ENCODE results near the gene PDZRN3. TPM values are rescaled to one million over a fixed set of nuclear protein-coding genes. Genes with fewer than 3 reads are reported as not detected.

Gene PDZRN3
- 10 to 100 TPM in 1 of 6 donors, 1 to 10 TPM in 5; 4.5 to 10.9 (median 7.4) TPM for total RNA-seq
- polyA plus RNA-seq: 1 to 10 TPM; 5.0 to 8.6 TPM

DNA sequence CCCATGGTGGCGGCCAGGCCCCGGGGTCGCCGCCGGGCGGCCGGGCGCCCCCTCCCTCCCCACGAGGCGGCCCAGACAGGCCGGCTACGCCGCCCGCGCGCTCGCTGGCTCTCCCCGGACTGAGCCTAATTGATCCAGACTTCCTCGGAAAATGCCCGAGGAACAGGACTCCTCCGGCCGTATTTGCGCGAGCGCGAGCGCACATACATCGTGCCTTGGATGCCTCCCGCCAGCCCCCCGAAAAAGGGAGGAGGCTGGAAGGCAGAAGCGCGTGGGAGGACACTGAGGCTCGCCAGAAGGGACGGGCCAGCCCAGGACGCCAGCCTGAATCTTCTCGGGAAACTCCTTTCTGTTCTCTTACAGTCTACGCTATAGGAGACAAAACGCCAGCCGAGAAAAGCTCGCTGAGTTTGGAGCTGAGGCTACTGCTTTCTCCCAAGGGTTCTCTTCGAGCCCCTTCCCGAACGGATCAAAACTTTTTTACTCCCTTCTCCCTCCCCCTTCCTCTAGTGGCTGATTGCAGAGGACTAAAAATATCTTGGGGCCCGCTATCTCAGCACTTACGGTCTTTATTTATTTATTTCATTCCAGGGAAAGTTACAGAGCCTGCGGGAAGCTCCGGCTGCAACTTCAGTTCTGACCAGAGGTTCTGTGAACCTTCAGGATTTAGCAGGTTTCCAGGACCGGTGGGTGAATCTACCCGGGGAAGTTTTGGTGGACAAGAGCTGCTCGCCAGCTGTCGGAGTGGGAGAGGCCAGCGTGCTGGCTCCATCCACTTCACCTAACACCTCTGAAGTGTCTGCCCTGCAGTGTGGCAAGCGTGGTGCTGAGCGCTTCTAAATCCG, at the start of gene PDZRN3:
Gene PDZRN3 (minus strand): TSS at position 121 of the 845 bp plus-strand sequence.
- DNase-seq (peak; percentile 57 to 85 (median 68)), ATAC-seq (peak; percentile 72 to 76 (median 73)), FAIRE-seq (no peak)
- Histone ChIP-seq H3K4me3 (peak within 1 kb of the TSS; percentile 35 to 59 (median 42)), H3K27me3 (no peaks in the 10 kb centered on the region), H3K9me3 (no peaks in the 10 kb centered on the region), H3K36me3 (no peaks in the 10 kb centered on the region), H3K4me1 (peaks cover 6 to 13% (median 10%) of the 10 kb centered on the region in 3 donors), H3K27ac (peak within 1 kb of the TSS in 3 of 4 donors; percentile 51 to 83 (median 82))
- TF ChIP-seq, protein P1, sequence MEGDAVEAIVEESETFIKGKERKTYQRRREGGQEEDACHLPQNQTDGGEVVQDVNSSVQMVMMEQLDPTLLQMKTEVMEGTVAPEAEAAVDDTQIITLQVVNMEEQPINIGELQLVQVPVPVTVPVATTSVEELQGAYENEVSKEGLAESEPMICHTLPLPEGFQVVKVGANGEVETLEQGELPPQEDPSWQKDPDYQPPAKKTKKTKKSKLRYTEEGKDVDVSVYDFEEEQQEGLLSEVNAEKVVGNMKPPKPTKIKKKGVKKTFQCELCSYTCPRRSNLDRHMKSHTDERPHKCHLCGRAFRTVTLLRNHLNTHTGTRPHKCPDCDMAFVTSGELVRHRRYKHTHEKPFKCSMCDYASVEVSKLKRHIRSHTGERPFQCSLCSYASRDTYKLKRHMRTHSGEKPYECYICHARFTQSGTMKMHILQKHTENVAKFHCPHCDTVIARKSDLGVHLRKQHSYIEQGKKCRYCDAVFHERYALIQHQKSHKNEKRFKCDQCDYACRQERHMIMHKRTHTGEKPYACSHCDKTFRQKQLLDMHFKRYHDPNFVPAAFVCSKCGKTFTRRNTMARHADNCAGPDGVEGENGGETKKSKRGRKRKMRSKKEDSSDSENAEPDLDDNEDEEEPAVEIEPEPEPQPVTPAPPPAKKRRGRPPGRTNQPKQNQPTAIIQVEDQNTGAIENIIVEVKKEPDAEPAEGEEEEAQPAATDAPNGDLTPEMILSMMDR (IDR thresholded peaks at IDR 0.05): no peak
- 1 to 2% methylated on average over 50 to 55 of the region's 55 CpGs for WGBS, 2 donors
- intact Hi-C loops (cut with DNase I): no loop called here

- intact Hi-C loops (cut with DNase I): no loop called here
- H3K36me3 ChIP-seq: no peaks in the 10 kb centered on the region
- WGBS, 2 donors: 75 to 81% methylated on average over 5 of the region's 5 CpGs
- DNase-seq (no peak), FAIRE-seq (no peak), ATAC-seq (no peak)
- H3K9me3 ChIP-seq: no peaks in the 10 kb centered on the region
- H3K27ac ChIP-seq: no peak overlapping the region
- H3K4me1 ChIP-seq: no peaks in the 10 kb centered on the region
- H3K27me3 ChIP-seq: no peaks in the 10 kb centered on the region
- TF ChIP-seq, protein P1 (IDR thresholded peaks at IDR 0.05): no peak
- no peak overlapping the region for H3K4me3 ChIP-seq
These were observed 49.5 kb upstream of the PDZRN3 start for GRCh38 chr3:73674280-73674679.

GRCh38 chr3:73669260-73669659, 44.5 kb upstream of the PDZRN3 start:
- Histone ChIP-seq H3K27me3 (no peaks in the 10 kb centered on the region), H3K36me3 (no peaks in the 10 kb centered on the region), H3K27ac (no peak overlapping the region), H3K9me3 (no peaks in the 10 kb centered on the region), H3K4me1 (no peaks in the 10 kb centered on the region), H3K4me3 (no peak overlapping the region)
- no peak for FAIRE-seq
- intact Hi-C loops (cut with DNase I): no loop called here
- DNase-seq: no peak
- ATAC-seq: peak in 1 of 4 donors; percentile 69
- TF ChIP-seq, protein P1 (IDR thresholded peaks at IDR 0.05): no peak
- 84 to 87% methylated on average over 3 of the region's 3 CpGs for WGBS, 2 donors

- Histone ChIP-seq H3K4me3 (no peak overlapping the region), H3K9me3 (no peaks in the 10 kb centered on the region), H3K27ac (no peak overlapping the region), H3K4me1 (no peaks in the 10 kb centered on the region), H3K36me3 (no peaks in the 10 kb centered on the region), H3K27me3 (no peaks in the 10 kb centered on the region)
- DNase-seq (no peak), ATAC-seq (no peak), FAIRE-seq (no peak)
- TF ChIP-seq, protein P1 (IDR thresholded peaks at IDR 0.05): no peak
- intact Hi-C loops (cut with DNase I): no loop called here
- 73 to 81% methylated on average over 1 of the region's 1 CpG for WGBS, 2 donors
These were observed 43.6 kb upstream of the PDZRN3 start for GRCh38 chr3:73668391-73668790.

DNA sequence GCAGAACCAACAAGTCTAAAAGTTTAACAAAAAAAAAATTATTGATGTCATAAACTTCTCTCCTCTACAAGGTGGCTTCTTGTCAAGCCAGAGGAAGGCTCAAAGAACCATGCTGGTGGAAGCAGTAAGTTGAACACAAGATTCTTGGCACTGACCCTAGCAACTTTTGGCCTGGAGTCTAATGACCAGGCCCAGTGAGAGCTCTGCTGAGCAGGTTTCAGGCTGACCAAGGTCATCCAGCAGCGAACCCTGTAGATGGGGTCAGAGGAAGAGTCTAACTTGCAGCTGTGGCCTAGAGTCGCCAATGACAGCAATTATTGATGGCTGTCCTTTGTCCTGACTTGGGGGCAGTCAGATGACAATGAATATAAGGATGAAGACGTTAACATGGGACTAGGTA, 43.1 kb upstream of the PDZRN3 start:
- intact Hi-C loops (cut with DNase I): no loop called here
- Histone ChIP-seq H3K27ac (no peak overlapping the region), H3K4me3 (no peak overlapping the region), H3K36me3 (no peaks in the 10 kb centered on the region), H3K4me1 (no peaks in the 10 kb centered on the region), H3K27me3 (no peaks in the 10 kb centered on the region), H3K9me3 (no peaks in the 10 kb centered on the region)
- ATAC-seq (no peak), DNase-seq (no peak), FAIRE-seq (no peak)
- WGBS, 2 donors: 51 to 58% methylated on average over 3 of the region's 3 CpGs
- TF ChIP-seq, protein P1 (IDR thresholded peaks at IDR 0.05): no peak

Measured in pancreas (tissue), 10 donors.